ENCODE data around the gene ASH1L. TPM values are rescaled to one million over a fixed set of nuclear protein-coding genes. Genes with fewer than 3 reads are reported as not detected.
A peak's percentile ranks its signal among the peaks of the same experiment; 100 is the strongest.

The ASH1L gene
- total and polyA plus RNA-seq, 9 of the 15 experiments (the other 6 are each of a cell fraction or from before 2014, with no cell fraction given): 2.0 to 23.3 (median 14.6) TPM

- no peak for TF ChIP-seq AFF1 (IDR thresholded peaks at IDR 0.05; ENCODE audit: low read depth in 1 of 2, partially characterized antibody in 2 of 2)
- TF ChIP-seq RBM25 (IDR thresholded peaks at IDR 0.05; ENCODE audit: low read depth, low read length, severe bottlenecking): no peak
- no peak for TF ChIP-seq KAT8 (IDR thresholded peaks at IDR 0.05; ENCODE audit: low read depth)
- TF ChIP-seq ZNF175 (CRISPR knock-in tag; IDR thresholded peaks at IDR 0.05; ENCODE audit: low read depth): no peak
- no peak for TF ChIP-seq SAP30 (IDR thresholded peaks at IDR 0.05; ENCODE audit: borderline replicate concordance, insufficient read depth, low read depth, low read length, poor library complexity, severe bottlenecking)
- TF ChIP-seq ZBTB7A (IDR thresholded peaks at IDR 0.05; ENCODE audit: borderline replicate concordance, control insufficient read depth, low read depth, low read length): peak; percentile 47; the same call in 1 of the 2 replicates
- 0 out of 2 replicates have a peak, but pooled peaks have one; percentile 28 for TF ChIP-seq SMARCE1 (IDR thresholded peaks at IDR 0.05)
- no peak for TF ChIP-seq FOS (IDR thresholded peaks at IDR 0.05; ENCODE audit: extremely low read depth, insufficient read length)
- no peak for TF ChIP-seq ATF2 (CRISPR knock-in tag; IDR thresholded peaks at IDR 0.05)
- TF ChIP-seq EHMT2 (IDR thresholded peaks at IDR 0.05): no peak
- TF ChIP-seq SRSF7 (optimal IDR thresholded peaks at IDR 0.05; ENCODE audit: low read depth, low read length): no peak
- TF ChIP-seq NCOR1 (IDR thresholded peaks at IDR 0.05): no peak
- no peak; the same call in 1 of the 2 replicates for TF ChIP-seq SP1 (CRISPR knock-in tag; IDR thresholded peaks at IDR 0.05)
- TF ChIP-seq E4F1 (CRISPR knock-in tag; IDR thresholded peaks at IDR 0.05; ENCODE audit: borderline replicate concordance): no peak
- TF ChIP-seq MAZ (CRISPR knock-in tag; conservative IDR thresholded peaks at IDR 0.05 in 1 of 2, IDR thresholded peaks at IDR 0.05 in 1 of 2): peak in 1 of 2 experiments; percentile 20; a peak in 2 of 4 replicates
- TF ChIP-seq CTBP1 (IDR thresholded peaks at IDR 0.05; ENCODE audit: borderline replicate concordance): peak; percentile 69
- no peak for TF ChIP-seq THRAP3 (IDR thresholded peaks at IDR 0.05; ENCODE audit: borderline replicate concordance)
These were observed 237.6 kb downstream of the ASH1L start (continued) for GRCh38 chr1:155324717-155325602.
